Tibial artery (tissue), 4 donors: ENCODE results near the gene SLC66A1.

Experiments
- DNase-seq, 2 donors: peaks; one replicate each; pipeline ENCODE4 v3.0.0-alpha.2; 2019
- H3K27ac ChIP-seq, 2 donors: fragments of 200-600 bp; sonication (generic) in 1 of 2; 1 replicate in 1 of 2; 2 replicates in 1 of 2; pipeline ENCODE4 v1.5.1; 2018 to 2019; ENCODE audit warnings: mild to moderate bottlenecking in 1 of 2
- H3K27me3 ChIP-seq, 2 donors: fragments of 200-600 bp; sonication (generic) in 1 of 2; one replicate each; pipeline versions ENCODE4 v1.5.1 to v1.6.0; 2016 to 2019
- H3K36me3 ChIP-seq, 3 donors: fragments of 200-600 bp; sonication (generic) in 2 of 3; one replicate each; pipeline ENCODE4 v1.5.1; 2016 to 2019; ENCODE audit warnings: mild to moderate bottlenecking in 2 of 3
- H3K4me1 ChIP-seq, 4 donors: fragments of 200-600 bp; sonication (generic) in 2 of 4; 1 replicate in 3 of 4; 2 replicates in 1 of 4; pipeline ENCODE4 v1.5.1; 2016 to 2019
- H3K4me3 ChIP-seq, 2 donors: fragments of 200-600 bp; sonication (generic) in 1 of 2; 1 replicate in 1 of 2; 2 replicates in 1 of 2; pipeline ENCODE4 v1.5.1; 2018 to 2019; ENCODE audit warnings: mild to moderate bottlenecking in 2 of 2
- H3K9me3 ChIP-seq, 3 donors: fragments of 200-600 bp; sonication (generic) in 1 of 3; one replicate each; pipeline ENCODE4 v1.5.1; 2016 to 2019
- intact Hi-C: fragments of 100-400 bp; cut with DNase I; formaldehyde crosslinking; loops from one replicate; pipeline ENCODE4 v1.15.0; 2023; ENCODE audit warnings: low total_unique reads
- TF ChIP-seq, protein P1 (sequence below), 2 experiments: fragments of 200-600 bp in 1 of 2; fragments of 450-650 bp in 1 of 2; IDR thresholded peaks; one replicate each; pipeline ENCODE4 v1.5.1; 2017 to 2019; ENCODE audit warnings: antibody characterized with exemption in 2 of 2, mild to moderate bottlenecking in 1 of 2, moderate library complexity in 1 of 2

SLC66A1 gene

DNA sequence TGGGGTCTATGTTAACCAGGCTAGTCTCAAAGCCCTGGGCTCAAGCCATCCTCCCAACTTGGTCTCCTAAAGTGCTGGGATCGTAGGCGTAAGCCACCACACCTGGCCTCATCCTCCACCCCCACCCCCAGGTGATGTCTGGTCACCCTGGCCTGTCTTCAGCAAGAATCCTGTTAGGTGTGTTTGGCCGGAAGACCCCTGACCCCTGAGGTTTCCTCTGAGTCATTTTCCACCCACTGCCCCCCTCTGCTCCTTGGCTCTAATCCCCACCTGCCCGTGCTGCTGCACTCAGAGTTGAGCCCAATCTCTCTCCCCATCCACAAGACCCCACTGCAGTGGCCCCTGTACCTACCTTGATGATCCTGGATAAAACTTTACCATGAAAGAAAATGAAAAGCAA lies 25.2 kb downstream of the SLC66A1 start:
- Histone ChIP-seq H3K4me1 (peaks cover 0 to 14% (median 9%) of the 10 kb centered on the region in 4 donors), H3K4me3 (no peak overlapping the region), H3K27me3 (no peaks in the 10 kb centered on the region), H3K27ac (no peak overlapping the region), H3K36me3 (peaks cover 0 to 57% (median 34%) of the 10 kb centered on the region in 3 donors), H3K9me3 (no peaks in the 10 kb centered on the region)
- intact Hi-C loops = no loop called here
- no peak for DNase-seq
- TF ChIP-seq, protein P1, sequence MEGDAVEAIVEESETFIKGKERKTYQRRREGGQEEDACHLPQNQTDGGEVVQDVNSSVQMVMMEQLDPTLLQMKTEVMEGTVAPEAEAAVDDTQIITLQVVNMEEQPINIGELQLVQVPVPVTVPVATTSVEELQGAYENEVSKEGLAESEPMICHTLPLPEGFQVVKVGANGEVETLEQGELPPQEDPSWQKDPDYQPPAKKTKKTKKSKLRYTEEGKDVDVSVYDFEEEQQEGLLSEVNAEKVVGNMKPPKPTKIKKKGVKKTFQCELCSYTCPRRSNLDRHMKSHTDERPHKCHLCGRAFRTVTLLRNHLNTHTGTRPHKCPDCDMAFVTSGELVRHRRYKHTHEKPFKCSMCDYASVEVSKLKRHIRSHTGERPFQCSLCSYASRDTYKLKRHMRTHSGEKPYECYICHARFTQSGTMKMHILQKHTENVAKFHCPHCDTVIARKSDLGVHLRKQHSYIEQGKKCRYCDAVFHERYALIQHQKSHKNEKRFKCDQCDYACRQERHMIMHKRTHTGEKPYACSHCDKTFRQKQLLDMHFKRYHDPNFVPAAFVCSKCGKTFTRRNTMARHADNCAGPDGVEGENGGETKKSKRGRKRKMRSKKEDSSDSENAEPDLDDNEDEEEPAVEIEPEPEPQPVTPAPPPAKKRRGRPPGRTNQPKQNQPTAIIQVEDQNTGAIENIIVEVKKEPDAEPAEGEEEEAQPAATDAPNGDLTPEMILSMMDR (IDR thresholded peaks at IDR 0.05) = no peak

DNA sequence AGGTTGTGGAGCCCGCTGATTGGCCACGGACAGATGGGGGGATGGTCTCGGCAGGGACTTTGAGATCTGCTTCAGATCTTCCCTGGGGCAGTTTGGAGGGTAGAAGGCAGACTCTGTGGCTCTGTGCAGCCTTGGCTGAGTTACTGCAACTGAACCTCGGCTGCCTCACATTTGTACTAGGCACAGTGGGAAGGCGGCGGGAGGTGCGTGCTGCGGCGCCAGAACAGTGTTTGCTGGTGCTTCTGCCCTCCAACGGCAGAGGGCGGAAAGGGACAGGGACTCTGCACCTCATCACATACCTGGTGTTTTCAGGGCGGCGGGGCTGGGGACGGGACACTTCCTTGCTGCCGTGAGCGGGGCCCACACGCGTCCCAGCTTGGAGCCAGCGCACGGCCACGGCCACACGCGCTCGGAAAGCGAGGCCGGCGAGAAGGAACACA lies 26.2 kb downstream of the SLC66A1 start:
- no peak for DNase-seq
- Histone ChIP-seq H3K4me1 (peaks cover 0 to 14% (median 10%) of the 10 kb centered on the region in 4 donors), H3K9me3 (no peaks in the 10 kb centered on the region), H3K27me3 (no peaks in the 10 kb centered on the region), H3K4me3 (no peak overlapping the region), H3K27ac (no peak overlapping the region), H3K36me3 (peaks cover 7 to 57% (median 44%) of the 10 kb centered on the region in 3 donors)
- intact Hi-C loops = no loop called here
- TF ChIP-seq, protein P1 (IDR thresholded peaks at IDR 0.05) = no peak

DNA sequence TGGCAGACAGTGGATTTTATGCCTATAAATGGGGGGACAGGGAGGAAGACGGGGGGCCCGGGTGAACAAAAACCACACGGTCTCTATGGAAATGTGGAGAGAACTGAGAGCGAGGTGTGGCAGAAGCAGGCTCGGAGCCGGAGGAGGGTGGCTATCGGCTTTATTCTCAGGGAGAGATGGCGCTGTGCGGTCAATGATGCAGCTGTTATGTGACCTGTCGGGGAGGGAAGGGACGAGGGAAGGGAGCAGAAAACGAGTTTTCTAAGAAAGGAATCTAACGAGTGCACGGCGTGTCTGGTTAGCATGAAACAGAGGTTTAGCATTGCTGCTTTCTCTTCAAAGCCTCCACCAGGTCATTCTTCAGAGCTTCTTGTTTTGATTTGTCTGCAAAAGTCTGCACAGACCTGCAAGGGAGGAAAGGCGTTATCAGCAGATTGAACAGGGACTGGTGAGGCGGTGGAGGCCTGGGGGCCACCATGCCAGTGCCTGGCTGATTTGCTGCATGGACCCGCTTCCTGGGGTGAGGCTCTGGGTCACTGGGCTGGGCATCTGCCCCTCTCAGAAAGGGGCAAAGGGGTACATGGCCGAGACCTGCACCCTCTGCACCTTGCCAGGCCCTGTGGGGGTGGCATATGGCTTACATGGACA lies 27.2 kb downstream of the SLC66A1 start:
- Histone ChIP-seq H3K4me1 (peaks cover 0 to 16% (median 10%) of the 10 kb centered on the region in 4 donors), H3K36me3 (peaks cover 13 to 60% (median 54%) of the 10 kb centered on the region in 3 donors), H3K4me3 (no peak overlapping the region), H3K27me3 (no peaks in the 10 kb centered on the region), H3K9me3 (no peaks in the 10 kb centered on the region), H3K27ac (no peak overlapping the region)
- TF ChIP-seq, protein P1 (IDR thresholded peaks at IDR 0.05) = no peak
- DNase-seq = no peak
- intact Hi-C loops = no loop called here

DNA sequence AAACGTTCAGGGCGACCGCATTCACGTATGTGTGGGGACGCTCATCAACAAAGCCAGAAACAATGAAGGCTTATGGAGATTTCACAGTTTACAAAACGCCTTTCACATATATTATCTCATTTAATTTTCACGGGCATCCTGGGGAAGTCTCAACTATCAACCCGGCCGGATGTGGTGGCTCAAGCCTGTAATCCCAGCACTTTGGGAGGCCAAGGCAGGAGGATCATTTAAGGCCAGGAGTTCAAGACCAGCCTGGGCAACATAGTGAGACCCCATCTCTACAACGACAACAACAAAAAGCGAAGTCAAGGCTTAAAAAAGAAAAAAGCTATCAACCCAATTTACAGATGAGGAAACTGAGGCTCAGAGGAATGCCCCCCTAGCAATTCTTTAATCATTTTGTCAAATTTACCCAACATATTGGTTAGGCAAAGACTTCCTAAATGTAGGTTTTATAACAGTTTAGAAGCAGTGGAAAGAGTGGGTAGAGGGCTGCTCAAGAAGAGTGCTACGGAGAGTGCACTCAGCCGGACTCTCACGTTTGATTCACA lies 28.3 kb downstream of the SLC66A1 start:
- Histone ChIP-seq H3K4me3 (no peak overlapping the region), H3K9me3 (no peaks in the 10 kb centered on the region), H3K4me1 (peaks cover 0 to 21% (median 10%) of the 10 kb centered on the region in 4 donors), H3K36me3 (peaks cover 24 to 71% (median 65%) of the 10 kb centered on the region in 3 donors), H3K27me3 (no peaks in the 10 kb centered on the region), H3K27ac (no peak overlapping the region)
- TF ChIP-seq, protein P1 (IDR thresholded peaks at IDR 0.05) = no peak
- intact Hi-C loops = no loop called here
- DNase-seq = no peak

DNA sequence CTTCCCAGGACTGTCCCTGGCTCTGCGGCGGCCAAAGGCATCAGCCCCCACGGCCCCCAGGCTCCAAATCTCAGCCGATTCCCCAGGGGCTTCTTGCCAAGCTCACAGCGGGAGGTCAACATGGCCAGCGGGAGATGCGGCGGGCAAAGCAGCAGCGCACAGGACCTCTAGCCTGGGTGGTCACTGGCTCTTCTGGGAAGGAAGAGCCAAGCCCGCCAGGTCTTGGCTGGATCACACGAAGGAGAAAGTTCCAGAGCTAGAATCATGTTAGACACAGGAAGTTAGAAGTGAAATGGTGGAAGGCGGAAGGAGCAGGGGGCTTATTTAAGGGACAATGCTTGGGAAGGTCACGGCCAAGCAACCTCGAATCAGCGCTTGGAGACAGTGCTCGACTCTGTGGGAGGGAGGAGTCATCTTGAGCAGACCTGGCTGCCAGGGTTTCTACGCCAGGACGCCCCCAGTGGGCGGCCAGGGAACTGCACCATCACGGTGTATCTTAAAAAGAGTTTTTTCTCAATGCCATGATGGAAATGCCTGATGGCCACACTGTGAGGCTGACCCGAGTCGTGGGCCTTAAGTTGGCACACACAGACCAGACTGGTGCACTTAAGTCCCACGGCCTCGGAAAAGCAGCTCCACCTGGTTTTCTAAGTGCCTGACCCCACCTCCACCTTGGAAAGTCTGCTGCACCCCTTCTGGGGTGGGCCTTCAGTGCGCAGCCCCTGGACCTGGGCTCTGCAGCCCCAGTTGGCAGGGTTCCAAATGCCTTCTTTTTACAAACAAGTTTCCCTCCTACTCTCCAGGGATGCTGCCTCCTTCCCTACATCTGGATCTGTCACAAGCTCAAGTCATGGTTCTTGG lies 29.3 kb downstream of the SLC66A1 start:
- intact Hi-C loops = no loop called here
- Histone ChIP-seq H3K4me1 (peaks cover 0 to 21% (median 10%) of the 10 kb centered on the region in 4 donors), H3K9me3 (no peaks in the 10 kb centered on the region), H3K36me3 (peaks cover 26 to 77% (median 68%) of the 10 kb centered on the region in 3 donors), H3K4me3 (no peak overlapping the region), H3K27ac (peak overlapping the region in 1 of 2 donors; percentile 8), H3K27me3 (no peaks in the 10 kb centered on the region)
- DNase-seq = peak; percentile 67 to 87
- TF ChIP-seq, protein P1 (IDR thresholded peaks at IDR 0.05) = peak; percentile 88 to 95
